Measurements from ENCODE around the gene BABAM1.
"Not testable (repeated sequence)": the region's sequence is repeated elsewhere in the genome, so short reads cannot be mapped to it uniquely, and the experiment has no call there.

The BABAM1 gene

GRCh38 chr19:17293605-17294004 lies 26.4 kb downstream of the BABAM1 start:
- TF ChIP-seq CTCF (IDR thresholded peaks at IDR 0.05; ENCODE audit: low read depth, low read length, missing control alignments), result no peak
- DNase-seq (ENCODE audit: extremely low read depth, low read depth), result no peak
- H3K4me3 ChIP-seq (replicated peaks; ENCODE audit: low read depth, low read length), result peak overlapping the region; percentile 61

GRCh38 chr19:17294051-17294891 lies 27.0 kb downstream of the BABAM1 start:
- no peak for TF ChIP-seq CTCF (IDR thresholded peaks at IDR 0.05; ENCODE audit: low read depth, low read length, missing control alignments)
- peak overlapping the region; percentile 61; the same call in 1 of the 2 replicates for H3K4me3 ChIP-seq (replicated peaks; ENCODE audit: low read depth, low read length)
- DNase-seq (ENCODE audit: extremely low read depth, low read depth), result no peak

GRCh38 chr19:17295551-17295950 lies 28.3 kb downstream of the BABAM1 start:
- H3K4me3 ChIP-seq (replicated peaks; ENCODE audit: low read depth, low read length), result not testable (repeated sequence)

DNA sequence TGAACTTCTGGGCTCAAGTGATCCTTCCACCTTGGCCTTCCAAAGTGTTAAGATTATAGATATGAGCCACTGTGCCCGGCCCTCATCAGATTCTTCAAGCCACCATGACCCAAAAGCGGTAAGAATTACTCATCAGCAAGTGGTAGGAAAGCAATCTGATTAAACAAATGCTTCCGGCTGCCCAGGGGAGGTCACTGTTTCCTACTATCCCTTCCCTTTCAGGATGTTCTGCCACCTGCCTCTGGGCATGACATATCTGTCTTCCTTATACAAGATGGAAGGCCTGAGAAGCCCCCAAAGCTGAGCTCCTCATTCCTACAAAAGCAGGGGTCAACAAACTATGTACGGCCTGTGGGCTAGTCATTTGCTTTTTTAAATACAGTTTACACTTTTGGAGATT lies 29.0 kb downstream of the BABAM1 start:
- no peak overlapping the region for H3K4me3 ChIP-seq (replicated peaks; ENCODE audit: low read depth, low read length)
- no peak for DNase-seq (ENCODE audit: extremely low read depth, low read depth)
- no peak for TF ChIP-seq CTCF (IDR thresholded peaks at IDR 0.05; ENCODE audit: low read depth, low read length, missing control alignments)

More at GRCh38 chr19:17295551-17295950, 28.3 kb downstream of the BABAM1 start:
- not testable (repeated sequence) for DNase-seq (ENCODE audit: extremely low read depth, low read depth)

GRCh38 chr19:17296976-17297375 lies 29.7 kb downstream of the BABAM1 start:
- DNase-seq (ENCODE audit: extremely low read depth, low read depth), result no peak
- TF ChIP-seq CTCF (IDR thresholded peaks at IDR 0.05; ENCODE audit: low read depth, low read length, missing control alignments), result no peak
- H3K4me3 ChIP-seq (replicated peaks; ENCODE audit: low read depth, low read length), result no peak overlapping the region

DNA sequence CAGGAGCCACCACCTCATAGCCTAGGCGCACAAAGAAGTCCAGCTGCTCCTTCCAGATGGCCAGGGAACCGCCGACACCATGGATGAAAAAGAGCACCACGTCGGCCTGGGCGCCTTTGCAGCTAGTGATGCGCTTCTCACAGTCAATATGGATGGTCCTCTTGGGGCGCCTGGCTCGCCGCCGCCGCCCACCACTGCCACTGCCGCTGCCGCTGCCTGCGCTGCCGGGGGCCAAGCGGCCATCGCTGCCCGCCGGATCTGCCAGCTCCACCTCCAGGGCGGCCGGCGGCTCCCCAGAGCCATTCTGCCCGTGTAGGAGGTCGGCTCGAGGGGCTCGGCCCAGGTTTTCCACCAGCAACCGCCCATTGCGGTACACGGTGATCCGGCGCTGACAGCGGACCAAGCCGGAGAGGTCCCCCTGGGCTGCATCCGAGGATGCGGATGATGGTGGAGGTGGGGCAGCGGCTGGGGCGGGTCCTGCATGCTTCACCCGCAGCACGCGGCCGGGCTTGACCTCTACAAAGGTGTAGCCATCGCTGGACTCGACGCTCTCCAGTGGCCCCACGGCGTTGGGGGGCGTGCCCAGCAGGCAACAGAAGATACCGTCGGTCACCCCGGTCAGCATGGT lies 33.9 kb downstream of the BABAM1 start:
- TF ChIP-seq CTCF (IDR thresholded peaks at IDR 0.05; ENCODE audit: low read depth, low read length, missing control alignments), result no peak
- no peak overlapping the region for H3K4me3 ChIP-seq (replicated peaks; ENCODE audit: low read depth, low read length)
- DNase-seq (ENCODE audit: extremely low read depth, low read depth), result no peak

- no peak for DNase-seq (ENCODE audit: extremely low read depth, low read depth)
- H3K4me3 ChIP-seq (replicated peaks; ENCODE audit: low read depth, low read length), result peak overlapping the region; percentile 43
- TF ChIP-seq CTCF (IDR thresholded peaks at IDR 0.05; ENCODE audit: low read depth, low read length, missing control alignments), result no peak
Observed at GRCh38 chr19:17302391-17303166, 35.3 kb downstream of the BABAM1 start.
